Transverse colon (tissue), 4 donors: Measurements from ENCODE around the gene BMPER. TPM values are rescaled to one million over a fixed set of nuclear protein-coding genes. Genes with fewer than 3 reads are reported as not detected.

Source experiments
- DNase-seq: peaks from one replicate; pipeline ENCODE4 v3.0.0-alpha.2; 2019
- H3K27ac ChIP-seq, 4 donors: fragments of 200-600 bp; sonication (generic); 2 replicates each; pipeline ENCODE4 v1.5.1; 2016 to 2018; ENCODE audit warnings: inconsistent platforms in 4 of 4
- H3K27me3 ChIP-seq: fragments of 200-600 bp; sonication (generic); 2 replicates; pipeline ENCODE4 v1.5.1; 2017; ENCODE audit warnings: inconsistent platforms
- H3K36me3 ChIP-seq, 4 donors: fragments of 200-600 bp; sonication (generic); 2 replicates each; pipeline ENCODE4 v1.5.1; 2017 to 2019; ENCODE audit warnings: inconsistent platforms in 4 of 4
- H3K4me1 ChIP-seq, 4 donors: fragments of 200-600 bp; sonication (generic); 2 replicates each; pipeline ENCODE4 v1.5.1; 2017 to 2020; ENCODE audit warnings: inconsistent platforms in 4 of 4
- H3K4me3 ChIP-seq, 4 donors: fragments of 200-600 bp; sonication (generic); 1 replicate in 1 of 4; 2 replicates in 3 of 4; pipeline versions ENCODE4 v1.5.1 to v1.6.1; 2017 to 2019; ENCODE audit warnings: inconsistent platforms in 4 of 4
- H3K9me3 ChIP-seq, 2 donors: fragments of 200-600 bp; sonication (generic); 2 replicates each; pipeline ENCODE4 v1.5.1; 2017 to 2019; ENCODE audit warnings: inconsistent platforms in 2 of 2
- EP300 ChIP-seq: sonication (generic); formaldehyde crosslinking; IDR thresholded peaks from one replicate; pipeline ENCODE4 v1.6.1; 2017; ENCODE audit warnings: antibody characterized with exemption, low read depth
- POLR2A ChIP-seq: fragments of 450-650 bp; IDR thresholded peaks from one replicate; pipeline ENCODE4 v1.6.1; 2016; ENCODE audit warnings: antibody characterized with exemption, mild to moderate bottlenecking, moderate library complexity
- POLR2AphosphoS5 ChIP-seq, 3 donors: sonication (generic); formaldehyde crosslinking; IDR thresholded peaks; one replicate each; pipeline ENCODE4 v1.6.1; 2016; ENCODE audit warnings: antibody characterized with exemption in 3 of 3
- WGBS, 2 donors: methylation state at CpG; one replicate each; pipeline ENCODE4 v1.1.5; 2018; ENCODE audit warnings: low coverage in 1 of 2; 5-methylcytosine and 5-hydroxymethylcytosine counted together
- in situ Hi-C, 4 donors: fragments of 200-750 bp; cut with MboI; loops; one replicate each; pipeline versions ENCODE4 v1.15.0 to v1.15.1; 2017; ENCODE audit warnings: low sequenced_read_pairs in 3 of 4, low pct_ligation_motif_present in 1 of 4, low pct_unique_long_range_greater_than_20kb in 1 of 4
- intact Hi-C: fragments of 100-400 bp; cut with DNase I; formaldehyde crosslinking; loops from one replicate; pipeline ENCODE4 v1.15.1; 2023; ENCODE audit warnings: low total_unique reads
- total RNA-seq, 4 donors: library from RNA; depleted of rRNA; stranded (reverse); fragments of >200 nt; gene quantifications; one replicate each; pipeline ENCODE4 v1.1.0, GENCODE V29; 2016
- TF ChIP-seq, protein P1 (sequence below), 5 experiments: fragments of 200-600 bp in 3 of 5; fragments of 450-650 bp in 2 of 5; sonication (generic) in 3 of 5; IDR thresholded peaks; 1 replicate in 2 of 5; 2 replicates in 3 of 5; pipeline ENCODE4 v1.5.1; 2016 to 2017; ENCODE audit warnings: antibody characterized with exemption in 5 of 5, inconsistent platforms in 3 of 5, mild to moderate bottlenecking in 2 of 5, moderate library complexity in 1 of 5

The BMPER gene
- total RNA-seq, 4 donors from 2014 or later, result 1.00 to 2.5 (median 1.8) TPM

GRCh38 chr7:34048445-34048844 is 143.1 kb downstream of the BMPER start:
- no peak for TF ChIP-seq POLR2AphosphoS5 (IDR thresholded peaks at IDR 0.05)
- no peak for TF ChIP-seq POLR2A
- TF ChIP-seq EP300, result no peak
- TF ChIP-seq, protein P1, sequence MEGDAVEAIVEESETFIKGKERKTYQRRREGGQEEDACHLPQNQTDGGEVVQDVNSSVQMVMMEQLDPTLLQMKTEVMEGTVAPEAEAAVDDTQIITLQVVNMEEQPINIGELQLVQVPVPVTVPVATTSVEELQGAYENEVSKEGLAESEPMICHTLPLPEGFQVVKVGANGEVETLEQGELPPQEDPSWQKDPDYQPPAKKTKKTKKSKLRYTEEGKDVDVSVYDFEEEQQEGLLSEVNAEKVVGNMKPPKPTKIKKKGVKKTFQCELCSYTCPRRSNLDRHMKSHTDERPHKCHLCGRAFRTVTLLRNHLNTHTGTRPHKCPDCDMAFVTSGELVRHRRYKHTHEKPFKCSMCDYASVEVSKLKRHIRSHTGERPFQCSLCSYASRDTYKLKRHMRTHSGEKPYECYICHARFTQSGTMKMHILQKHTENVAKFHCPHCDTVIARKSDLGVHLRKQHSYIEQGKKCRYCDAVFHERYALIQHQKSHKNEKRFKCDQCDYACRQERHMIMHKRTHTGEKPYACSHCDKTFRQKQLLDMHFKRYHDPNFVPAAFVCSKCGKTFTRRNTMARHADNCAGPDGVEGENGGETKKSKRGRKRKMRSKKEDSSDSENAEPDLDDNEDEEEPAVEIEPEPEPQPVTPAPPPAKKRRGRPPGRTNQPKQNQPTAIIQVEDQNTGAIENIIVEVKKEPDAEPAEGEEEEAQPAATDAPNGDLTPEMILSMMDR (IDR thresholded peaks at IDR 0.05), result no peak
- Histone ChIP-seq H3K4me1 (peaks cover 0 to 7% (median 5%) of the 10 kb centered on the region in 4 donors), H3K27ac (no peak overlapping the region), H3K4me3 (no peak overlapping the region), H3K36me3 (no peaks in the 10 kb centered on the region), H3K27me3 (no peaks in the 10 kb centered on the region), H3K9me3 (no peaks in the 10 kb centered on the region)
- 80 to 88% methylated on average over 1 of the region's 1 CpG for WGBS, 2 donors
- intact Hi-C loops (loop anchor here (10.0 kb wide), 1 partner anchor 1664 kb away; no protein-coding TSS in a partner anchor), in situ Hi-C loops (no loop called here)
- DNase-seq, result no peak

- no peak for DNase-seq
- 44 to 70% methylated on average over 3 of the region's 3 CpGs for WGBS, 2 donors
Observed at GRCh38 chr7:34054075-34054474, 148.7 kb downstream of the BMPER start.

DNA sequence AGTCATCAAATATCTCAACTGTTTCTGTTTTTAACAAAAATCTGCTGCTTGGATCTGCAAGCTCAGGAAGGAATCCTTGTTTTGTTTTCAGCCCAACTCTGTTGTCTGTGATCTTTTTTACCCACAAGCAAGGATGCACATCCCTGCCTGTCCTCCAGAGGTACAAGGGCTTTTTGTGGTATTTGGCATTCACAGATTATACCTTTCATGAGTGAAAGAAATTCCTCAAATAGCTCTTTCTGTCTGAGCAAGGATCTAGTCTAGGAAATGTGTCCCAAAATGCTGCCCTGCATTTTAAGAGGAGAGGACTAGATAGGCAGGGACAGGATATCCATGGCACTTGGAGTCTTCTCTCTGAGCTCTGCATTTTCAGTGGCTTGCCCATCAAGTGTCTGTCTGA is 151.8 kb downstream of the BMPER start:
- TF ChIP-seq POLR2AphosphoS5 (IDR thresholded peaks at IDR 0.05) (no peak), EP300 (no peak), POLR2A (no peak)
- TF ChIP-seq, protein P1 (IDR thresholded peaks at IDR 0.05), result no peak
- in situ Hi-C loops (no loop called here), intact Hi-C loops (no loop called here)
- Histone ChIP-seq H3K4me3 (no peak overlapping the region), H3K27me3 (no peaks in the 10 kb centered on the region), H3K27ac (no peak overlapping the region), H3K4me1 (no peaks in the 10 kb centered on the region), H3K36me3 (no peaks in the 10 kb centered on the region), H3K9me3 (no peaks in the 10 kb centered on the region)
- DNase-seq, result no peak

More at GRCh38 chr7:34054075-34054474, 148.7 kb downstream of the BMPER start:
- H3K4me3 ChIP-seq, result no peak overlapping the region
- no peaks in the 10 kb centered on the region for H3K27me3 ChIP-seq
- no peak overlapping the region for H3K27ac ChIP-seq
- H3K36me3 ChIP-seq, result no peaks in the 10 kb centered on the region
- H3K9me3 ChIP-seq, result no peaks in the 10 kb centered on the region
- in situ Hi-C loops, result no loop called here
- intact Hi-C loops, result no loop called here
- TF ChIP-seq, protein P1 (IDR thresholded peaks at IDR 0.05), result no peak
- TF ChIP-seq POLR2AphosphoS5 (IDR thresholded peaks at IDR 0.05), result no peak
- TF ChIP-seq POLR2A, result no peak
- no peak for TF ChIP-seq EP300
- H3K4me1 ChIP-seq, result no peaks in the 10 kb centered on the region

GRCh38 chr7:34057956-34058355 is 152.6 kb downstream of the BMPER start:
- Histone ChIP-seq H3K9me3 (no peaks in the 10 kb centered on the region), H3K4me3 (no peak overlapping the region), H3K27me3 (no peaks in the 10 kb centered on the region), H3K36me3 (no peaks in the 10 kb centered on the region), H3K4me1 (no peaks in the 10 kb centered on the region), H3K27ac (no peak overlapping the region)
- no peak for DNase-seq
- intact Hi-C loops, result no loop called here
- WGBS, 2 donors, result 88% methylated on average over 5 of the region's 5 CpGs; no CpG with 5 or more reads in 1 of the 2 donors
- in situ Hi-C loops, result no loop called here
- TF ChIP-seq, protein P1 (IDR thresholded peaks at IDR 0.05), result no peak
- no peak for TF ChIP-seq POLR2AphosphoS5 (IDR thresholded peaks at IDR 0.05)
- TF ChIP-seq POLR2A, result no peak
- no peak for TF ChIP-seq EP300
